Measurements from ENCODE around the gene FGF22.

FGF22 gene

GRCh38 chr19:594265-594870 lies 45.3 kb upstream of the FGF22 start:
- TF ChIP-seq CTCF (IDR thresholded peaks at IDR 0.05), result no peak

- TF ChIP-seq CTCF (IDR thresholded peaks at IDR 0.05), result no peak
These were observed 44.1 kb upstream of the FGF22 start for GRCh38 chr19:595326-596262.

- TF ChIP-seq CTCF (IDR thresholded peaks at IDR 0.05), result no peak
These were observed 43.4 kb upstream of the FGF22 start for GRCh38 chr19:596263-596655.

- TF ChIP-seq CTCF (IDR thresholded peaks at IDR 0.05), result no peak
These were observed 42.0 kb upstream of the FGF22 start for GRCh38 chr19:597406-598315.

- TF ChIP-seq CTCF (IDR thresholded peaks at IDR 0.05), result no peak
These were observed 38.4 kb upstream of the FGF22 start for GRCh38 chr19:601310-601709.

GRCh38 chr19:601790-602189 lies 37.9 kb upstream of the FGF22 start:
- TF ChIP-seq CTCF (IDR thresholded peaks at IDR 0.05), result no peak
